ENCODE measurements around the gene MYRIP.

Gene MYRIP

GRCh38 chr3:39809995-39810595 lies 686 bp downstream of the MYRIP start:
- Histone ChIP-seq H3K9me2 (replicated peaks; ENCODE audit: control insufficient read depth, low read length) (no peaks in the 10 kb centered on the region), H3K4me2 (ENCODE audit: low read length) (no peak overlapping the region), H3K9me3 (ENCODE audit: control insufficient read depth, insufficient read depth, low read length) (peaks cover 12% of the 10 kb centered on the region; the same call in 1 of the 2 replicates), H3K36me3 (ENCODE audit: control insufficient read depth, low read length) (no peaks in the 10 kb centered on the region), H3K4me1 (ENCODE audit: control insufficient read depth, low read length) (no peaks in the 10 kb centered on the region), H3K79me2 (ENCODE audit: control insufficient read depth, low read length) (no peaks in the 10 kb centered on the region), H4K20me1 (ENCODE audit: control insufficient read depth, insufficient read depth, low read depth, low read length) (no peaks in the 10 kb centered on the region), H3K27ac (ENCODE audit: low read depth, low read length) (no peak overlapping the region), H3K27me3 (ENCODE audit: control insufficient read depth, low read length) (no peaks in the 10 kb centered on the region), H3K4me3 (ENCODE audit: low read length) (no peak overlapping the region), H3F3A (ENCODE audit: control insufficient read depth, insufficient read depth) (no peaks in the 10 kb centered on the region)
- TF ChIP-seq CTCF (IDR thresholded peaks at IDR 0.05; ENCODE audit: low read depth, low read length, poor library complexity, severe bottlenecking) (no peak), EZH2phosphoT487 (IDR thresholded peaks at IDR 0.05; ENCODE audit: borderline replicate concordance, low read length) (no peak)

- Histone ChIP-seq H3K79me2 (ENCODE audit: control insufficient read depth, low read length) (no peaks in the 10 kb centered on the region), H4K20me1 (ENCODE audit: control insufficient read depth, insufficient read depth, low read depth, low read length) (no peaks in the 10 kb centered on the region), H3K27me3 (ENCODE audit: control insufficient read depth, low read length) (no peaks in the 10 kb centered on the region), H3F3A (ENCODE audit: control insufficient read depth, insufficient read depth) (no peaks in the 10 kb centered on the region), H3K27ac (ENCODE audit: low read depth, low read length) (no peak overlapping the region), H3K4me1 (ENCODE audit: control insufficient read depth, low read length) (no peaks in the 10 kb centered on the region), H3K36me3 (ENCODE audit: control insufficient read depth, low read length) (no peaks in the 10 kb centered on the region), H3K9me3 (ENCODE audit: control insufficient read depth, insufficient read depth, low read length) (peaks cover 12% of the 10 kb centered on the region; the same call in 1 of the 2 replicates), H3K4me2 (ENCODE audit: low read length) (no peak overlapping the region), H3K9me2 (replicated peaks; ENCODE audit: control insufficient read depth, low read length) (no peaks in the 10 kb centered on the region), H3K4me3 (ENCODE audit: low read length) (no peak overlapping the region)
- TF ChIP-seq CTCF (IDR thresholded peaks at IDR 0.05; ENCODE audit: low read depth, low read length, poor library complexity, severe bottlenecking) = no peak
- TF ChIP-seq EZH2phosphoT487 (IDR thresholded peaks at IDR 0.05; ENCODE audit: borderline replicate concordance, low read length) = no peak
Measured at GRCh38 chr3:39810647-39811161, 1.3 kb downstream of the MYRIP start.

- Histone ChIP-seq H3K27me3 (ENCODE audit: control insufficient read depth, low read length) (no peaks in the 10 kb centered on the region), H3F3A (ENCODE audit: control insufficient read depth, insufficient read depth) (no peaks in the 10 kb centered on the region), H3K4me3 (ENCODE audit: low read length) (no peak overlapping the region), H3K4me2 (ENCODE audit: low read length) (no peak overlapping the region), H4K20me1 (ENCODE audit: control insufficient read depth, insufficient read depth, low read depth, low read length) (no peaks in the 10 kb centered on the region), H3K27ac (ENCODE audit: low read depth, low read length) (no peak overlapping the region), H3K9me3 (ENCODE audit: control insufficient read depth, insufficient read depth, low read length) (peaks cover 12% of the 10 kb centered on the region; the same call in 1 of the 2 replicates), H3K79me2 (ENCODE audit: control insufficient read depth, low read length) (no peaks in the 10 kb centered on the region), H3K4me1 (ENCODE audit: control insufficient read depth, low read length) (no peaks in the 10 kb centered on the region), H3K36me3 (ENCODE audit: control insufficient read depth, low read length) (no peaks in the 10 kb centered on the region), H3K9me2 (replicated peaks; ENCODE audit: control insufficient read depth, low read length) (no peaks in the 10 kb centered on the region)
- TF ChIP-seq EZH2phosphoT487 (IDR thresholded peaks at IDR 0.05; ENCODE audit: borderline replicate concordance, low read length) = no peak
- no peak for TF ChIP-seq CTCF (IDR thresholded peaks at IDR 0.05; ENCODE audit: low read depth, low read length, poor library complexity, severe bottlenecking)
Measured at GRCh38 chr3:39811561-39811960, 2.2 kb downstream of the MYRIP start.

Measured in DOHH2 (cell line).